H1 (cell line): Measurements from ENCODE around the gene TRIM28. TPM values are rescaled to one million over a fixed set of nuclear protein-coding genes. Genes with fewer than 3 reads are reported as not detected.
A peak's percentile ranks its signal among the peaks of the same experiment; 100 is the strongest.

ENCODE experiments used
- CTCF ChIA-PET: fragments of 300-600 bp; sonication (Branson Sonifier 250); formaldehyde crosslinking; loops from one replicate; lab custom pipeline; 2021; ENCODE audit not compliant: partially characterized antibody; lab: Charles Lee
- POLR2A ChIA-PET: fragments of 300-600 bp; sonication (Branson Sonifier 250); formaldehyde crosslinking; loops from one replicate; lab custom pipeline; 2021; ENCODE audit warnings: inconsistent platforms; ENCODE audit not compliant: partially characterized antibody; lab: Charles Lee
- DNase-seq, 2 experiments: peaks; one replicate each; pipeline versions ENCODE4 v3.0.0 to v3.0.0-alpha.2; 2010 to 2022; ENCODE audit warnings: low spot score in 2 of 2, low read depth in 1 of 2, mixed read lengths in 1 of 2
- FAIRE-seq: peaks from 2 replicates; lab custom pipeline; 2011; peaks lifted over from hg19 to GRCh38; lab: Jason Lieb, UNC
- H2AFZ ChIP-seq: 2 replicates; pipeline ENCODE4 v1.8.1; 2012; ENCODE audit warnings: low read length, inconsistent platforms
- H2AK5ac ChIP-seq: 2 replicates; pipeline ENCODE4 v1.6.1; 2013; ENCODE audit warnings: low read depth, low read length
- H2BK120ac ChIP-seq: replicated peaks from 2 replicates; pipeline ENCODE3; 2013; ENCODE audit warnings: low read depth, low read length, inconsistent platforms
- H2BK12ac ChIP-seq: 2 replicates; pipeline ENCODE4 v1.6.1; 2013; ENCODE audit warnings: low read depth, low read length
- H2BK15ac ChIP-seq: 2 replicates; pipeline ENCODE4 v1.6.1; 2013; ENCODE audit warnings: low read length
- H2BK20ac ChIP-seq: 2 replicates; pipeline ENCODE4 v1.6.1; 2013; ENCODE audit warnings: low read length
- H2BK5ac ChIP-seq: 2 replicates; pipeline ENCODE4 v1.6.1; 2013; ENCODE audit warnings: low read depth, low read length
- H3K14ac ChIP-seq: 2 replicates; pipeline ENCODE4 v1.6.1; 2013; ENCODE audit warnings: inconsistent platforms; ENCODE audit not compliant: insufficient read length
- H3K18ac ChIP-seq: 2 replicates; pipeline ENCODE4 v1.6.1; 2013; ENCODE audit warnings: low read length; ENCODE audit errors: extremely low read depth
- H3K23ac ChIP-seq: 2 replicates; pipeline ENCODE4 v1.6.1; 2013; ENCODE audit warnings: inconsistent platforms; ENCODE audit not compliant: insufficient read length
- H3K23me2 ChIP-seq: 2 replicates; pipeline ENCODE4 v1.6.1; 2013; ENCODE audit warnings: low read depth, low read length
- H3K27ac ChIP-seq: 2 replicates; pipeline ENCODE4 v1.6.1; 2011; ENCODE audit warnings: low read depth, low read length, inconsistent platforms
- H3K27me3 ChIP-seq, 4 experiments: replicated peaks in 1 of 4; 1 replicate in 1 of 4; 2 replicates in 3 of 4; pipeline versions ENCODE4 v1.6.1 to v1.8.1; 2011 to 2013; ENCODE audit warnings: low read length in 3 of 4, mild to moderate bottlenecking in 3 of 4, inconsistent platforms in 2 of 4, mixed read lengths in 2 of 4, moderate library complexity in 1 of 4; ENCODE audit not compliant: control insufficient read depth in 3 of 4, insufficient read depth in 3 of 4; ENCODE audit errors: extremely low read depth in 1 of 4
- H3K36me3 ChIP-seq, 4 experiments: 2 replicates each; pipeline versions ENCODE4 v1.6.1 to v1.8.1; 2011 to 2013; ENCODE audit warnings: mild to moderate bottlenecking in 4 of 4, low read length in 3 of 4, moderate library complexity in 2 of 4, control low read depth in 1 of 4, inconsistent platforms in 1 of 4; ENCODE audit not compliant: insufficient read depth in 4 of 4, control insufficient read depth in 2 of 4
- H3K4ac ChIP-seq: replicated peaks from 2 replicates; pipeline ENCODE3; 2013; ENCODE audit warnings: low read length, low read depth, mixed read lengths, inconsistent platforms; ENCODE audit not compliant: insufficient read length
- H3K4me1 ChIP-seq, 4 experiments: replicated peaks in 1 of 4; 1 replicate in 1 of 4; 2 replicates in 3 of 4; pipeline versions ENCODE4 v1.6.1 to v1.8.1; 2011 to 2013; ENCODE audit warnings: low read length in 3 of 4, inconsistent platforms in 2 of 4, mixed read lengths in 1 of 4; ENCODE audit not compliant: insufficient read depth in 4 of 4, control insufficient read depth in 3 of 4
- H3K4me2 ChIP-seq, 2 experiments: 2 replicates each; pipeline versions ENCODE4 v1.6.1 to v1.8.1; 2011 to 2013; ENCODE audit warnings: low read depth in 2 of 2, low read length in 2 of 2, control low read depth in 1 of 2, inconsistent platforms in 1 of 2, mild to moderate bottlenecking in 1 of 2; ENCODE audit not compliant: insufficient read depth in 1 of 2
- H3K4me3 ChIP-seq, 4 experiments: fragments of 200-600, 300-600 bp in 1 of 4; sonication (generic), shearing (Covaris generic), sonication (Bioruptor Twin) in 1 of 4; 2 replicates each; pipeline versions ENCODE4 v1.5.1 to v1.8.1; 2011 to 2016; ENCODE audit warnings: low read length in 4 of 4, low read depth in 3 of 4, control low read depth in 2 of 4, inconsistent platforms in 2 of 4, mild to moderate bottlenecking in 2 of 4, mixed read lengths in 1 of 4, moderate library complexity in 1 of 4; ENCODE audit not compliant: insufficient read depth in 2 of 4; ENCODE audit errors: extremely low read depth in 1 of 4
- H3K56ac ChIP-seq: replicated peaks from 2 replicates; pipeline ENCODE3; 2013; ENCODE audit warnings: low read depth, mild to moderate bottlenecking, mixed read lengths, low read length, inconsistent platforms; ENCODE audit not compliant: insufficient read length
- H3K79me1 ChIP-seq: 2 replicates; pipeline ENCODE4 v1.6.1; 2013; ENCODE audit warnings: low read depth, low read length, control low read depth
- H3K79me2 ChIP-seq, 2 experiments: 2 replicates each; pipeline versions ENCODE4 v1.6.1 to v1.8.1; 2012 to 2013; ENCODE audit warnings: low read length in 2 of 2, mild to moderate bottlenecking in 2 of 2, inconsistent platforms in 1 of 2; ENCODE audit not compliant: insufficient read depth in 2 of 2, control insufficient read depth in 1 of 2
- H3K9ac ChIP-seq, 4 experiments: replicated peaks in 1 of 4; 1 replicate in 1 of 4; 2 replicates in 3 of 4; pipeline versions ENCODE4 v1.6.1 to v1.8.1; 2011 to 2013; ENCODE audit warnings: low read depth in 3 of 4, low read length in 3 of 4, control low read depth in 2 of 4, mild to moderate bottlenecking in 2 of 4, moderate library complexity in 2 of 4, inconsistent platforms in 1 of 4; ENCODE audit errors: extremely low read depth in 1 of 4
- H3K9me3 ChIP-seq, 2 experiments: 2 replicates each; pipeline versions ENCODE4 v1.6.1 to v1.8.1; 2012 to 2013; ENCODE audit warnings: mild to moderate bottlenecking in 2 of 2, moderate library complexity in 2 of 2, control low read depth in 1 of 2, inconsistent platforms in 1 of 2, low read depth in 1 of 2, low read length in 1 of 2, mixed read lengths in 1 of 2; ENCODE audit not compliant: insufficient read depth in 2 of 2
- H4K20me1 ChIP-seq, 2 experiments: replicated peaks in 1 of 2; 2 replicates each; pipeline versions ENCODE3 to v1.8.1; 2011 to 2013; ENCODE audit warnings: inconsistent platforms in 2 of 2, low read length in 2 of 2, mild to moderate bottlenecking in 1 of 2; ENCODE audit not compliant: insufficient read depth in 2 of 2, control insufficient read depth in 1 of 2
- H4K5ac ChIP-seq: 2 replicates; pipeline ENCODE4 v1.6.1; 2013; ENCODE audit warnings: low read length, low read depth, mixed read lengths, inconsistent platforms; ENCODE audit not compliant: insufficient read length
- H4K8ac ChIP-seq: 2 replicates; pipeline ENCODE4 v1.8.0; 2013; ENCODE audit warnings: mild to moderate bottlenecking, moderate library complexity, low read length, inconsistent platforms; ENCODE audit not compliant: insufficient read depth; ENCODE audit errors: extremely low read depth
- H4K91ac ChIP-seq: replicated peaks from 2 replicates; pipeline ENCODE3; 2013; ENCODE audit warnings: low read length, mixed read lengths, inconsistent platforms; ENCODE audit not compliant: insufficient read length
- ATF3 ChIP-seq: IDR thresholded peaks from 2 replicates; pipeline ENCODE4 v1.6.1; 2011; ENCODE audit warnings: low read depth, mild to moderate bottlenecking, low read length; ENCODE audit not compliant: insufficient read depth
- CBX8 ChIP-seq: fragments of 300-800, 300-1000 bp; sonication (generic); IDR thresholded peaks from 2 replicates; pipeline ENCODE4 v1.7.1; 2016; ENCODE audit warnings: low read depth, low read length, borderline replicate concordance
- CEBPB ChIP-seq: IDR thresholded peaks from 2 replicates; pipeline ENCODE4 v1.6.1; 2012; ENCODE audit warnings: low read depth, low read length
- CREB1 ChIP-seq: IDR thresholded peaks from 2 replicates; pipeline ENCODE4 v1.6.1; 2012; ENCODE audit warnings: inconsistent platforms
- JUND ChIP-seq: IDR thresholded peaks from 2 replicates; pipeline ENCODE4 v1.6.1; 2011; ENCODE audit warnings: mild to moderate bottlenecking, improper control_type of control experiment, low read length
- RAD21 ChIP-seq, 2 experiments: IDR thresholded peaks in 1 of 2; conservative IDR thresholded peaks in 1 of 2; 2 replicates each; pipeline ENCODE4 v1.6.1; 2011; ENCODE audit warnings: low read depth in 2 of 2, low read length in 2 of 2, improper control_type of control experiment in 1 of 2, inconsistent platforms in 1 of 2, mild to moderate bottlenecking in 1 of 2, moderate library complexity in 1 of 2
- SIN3A ChIP-seq, 2 experiments: IDR thresholded peaks in 1 of 2; conservative IDR thresholded peaks in 1 of 2; 2 replicates each; pipeline ENCODE4 v1.6.1; 2011 to 2012; ENCODE audit warnings: low read length in 2 of 2, improper control_type of control experiment in 1 of 2, low read depth in 1 of 2, mild to moderate bottlenecking in 1 of 2
- SIX5 ChIP-seq: IDR thresholded peaks from 2 replicates; pipeline ENCODE4 v1.6.1; 2011; ENCODE audit warnings: mild to moderate bottlenecking, low read depth, low read length
- SRF ChIP-seq: IDR thresholded peaks from 2 replicates; pipeline ENCODE4 v1.6.1; 2011; ENCODE audit warnings: mild to moderate bottlenecking, low read depth, low read length, moderate library complexity
- SUZ12 ChIP-seq: fragments of 200-600 bp; sonication (generic); IDR thresholded peaks from 2 replicates; pipeline ENCODE4 v1.6.1; 2012; ENCODE audit warnings: mild to moderate bottlenecking, inconsistent platforms, low read length, moderate library complexity, mixed read lengths
- TBP ChIP-seq: IDR thresholded peaks from 2 replicates; pipeline ENCODE4 v1.6.1; 2011; ENCODE audit warnings: low read depth, low read length, improper control_type of control experiment
- TEAD4 ChIP-seq: IDR thresholded peaks from 2 replicates; pipeline ENCODE4 v1.6.1; 2012; ENCODE audit warnings: low read depth, low read length, inconsistent platforms, mixed read lengths
- WGBS, 2 experiments: shearing (Covaris generic) in 1 of 2; methylation state at CpG; one replicate each; pipeline versions ENCODE4 v1.1.6 to v1.1.7; 2013 to 2015; ENCODE audit warnings: low lambda C conversion rate in 2 of 2, mixed read lengths in 2 of 2, inconsistent platforms in 1 of 2, low coverage in 1 of 2, missing lambda C conversion rate in 1 of 2; ENCODE audit not compliant: insufficient replicate concordance in 2 of 2, insufficient coverage in 1 of 2, insufficient read length in 1 of 2; ENCODE audit errors: extremely low coverage in 1 of 2, missing lambda C conversion rate in 1 of 2; 5-methylcytosine and 5-hydroxymethylcytosine counted together
- polyA plus RNA-seq, 7 experiments: library from polyadenylated mRNA; depleted of rRNA in 3 of 7; stranded (reverse) in 5 of 7; unstranded in 2 of 7; fragments of >200 nt in 5 of 7; fragments of 200-250 nt in 2 of 7; gene quantifications; 1 replicate in 5 of 7; 2 replicates in 1 of 7; 4 replicates in 1 of 7; pipeline versions ENCODE4 v1.2.1 to v1.2.3, GENCODE V29; 2011 to 2013; ENCODE audit warnings: missing spikeins in 2 of 7, mixed read lengths in 2 of 7
- total RNA-seq: library from RNA; stranded (reverse); fragmentation: NEBNext Ultra II Directional; extraction: Animal tissue kit (Norgen Biotek cat#: 25700); gene quantifications from 2 replicates; pipeline ENCODE4 v1.2.1, GENCODE V29; 2021

The TRIM28 gene
- total and polyA plus RNA-seq, 2 of the 8 experiments (the other 6 are each of a cell fraction or from before 2014, with no cell fraction given), result 1,433 to 1,442 TPM

GRCh38 chr19:58549664-58550361 is 5.9 kb downstream of the TRIM28 start:
- DNase-seq, result no peak
- H2BK12ac ChIP-seq, result no peak overlapping the region
- H3K9ac ChIP-seq, result no peak overlapping the region
- WGBS, 2 experiments, result 91% methylated on average over 11 of the region's 11 CpGs; no CpG with 5 or more reads in 1 of the 2 experiments
- H3K4me1 ChIP-seq, result peaks cover 3 to 19% (median 12%) of the 10 kb centered on the region in 4 experiments
- H4K5ac ChIP-seq, result no peak overlapping the region
- H2BK5ac ChIP-seq, result no peak overlapping the region; the same call in 1 of the 2 replicates
- no peak overlapping the region for H3K56ac ChIP-seq
- no peak overlapping the region for H3K4me2 ChIP-seq
- H3K14ac ChIP-seq, result no peak overlapping the region
- no peak overlapping the region for H3K27ac ChIP-seq
- FAIRE-seq, result no peak
- H2AFZ ChIP-seq, result no peak overlapping the region
- no peak overlapping the region for H2BK120ac ChIP-seq
- peaks cover 42 to 73% (median 59%) of the 10 kb centered on the region in 4 experiments for H3K36me3 ChIP-seq
- ChIA-PET CTCF (interaction anchor here (1.2 to 3.8 kb wide), 3 partner anchors 12 to 211 kb away, joined by 3 to 26 read pairs (median 4); partner anchors contain the start of gene ZBTB45), POLR2A (interaction anchor here (0.9 to 13.8 kb wide), 5 partner anchors 11 to 29 kb away, joined by 4 to 650 read pairs (median 6); partner anchors contain the start of genes MZF1, SLC27A5, UBE2M and ZBTB45)
- peaks cover 27 to 47% of the 10 kb centered on the region in 2 experiments for H3K79me2 ChIP-seq
- no peak overlapping the region for H2BK15ac ChIP-seq
- H4K20me1 ChIP-seq, result peaks cover 40 to 57% of the 10 kb centered on the region in 2 experiments
- H2BK20ac ChIP-seq, result no peak overlapping the region
- H3K9me3 ChIP-seq, result no peaks in the 10 kb centered on the region
- H3K23ac ChIP-seq, result no peak overlapping the region
- H3K18ac ChIP-seq, result no peak overlapping the region
- no peak overlapping the region for H4K91ac ChIP-seq
- no peaks in the 10 kb centered on the region for H3K27me3 ChIP-seq
- no peak overlapping the region for H3K4me3 ChIP-seq
- H3K4ac ChIP-seq, result no peak overlapping the region
- H3K23me2 ChIP-seq, result peaks cover 21% of the 10 kb centered on the region
- H4K8ac ChIP-seq, result peak overlapping the region; percentile 11; the same call in 1 of the 2 replicates
- H3K79me1 ChIP-seq, result peaks cover 22% of the 10 kb centered on the region
- H2AK5ac ChIP-seq, result no peak overlapping the region
- TF ChIP-seq CBX8, result no peak
- no peak for TF ChIP-seq SUZ12
- TF ChIP-seq JUND, result no peak
- TF ChIP-seq TBP, result no peak
- no peak for TF ChIP-seq CREB1
- TF ChIP-seq RAD21 (IDR thresholded peaks at IDR 0.05 in 1 of 2, conservative IDR thresholded peaks at IDR 0.05 in 1 of 2; ENCODE audit: low read depth in 2 of 2, low read length in 2 of 2), result no peak
- no peak for TF ChIP-seq ATF3
- no peak for TF ChIP-seq CEBPB
- no peak for TF ChIP-seq SIN3A (conservative IDR thresholded peaks at IDR 0.05 in 1 of 2, IDR thresholded peaks at IDR 0.05 in 1 of 2; ENCODE audit: low read depth in 1 of 2, low read length in 2 of 2)
- no peak for TF ChIP-seq SRF
- no peak for TF ChIP-seq TEAD4
- no peak for TF ChIP-seq SIX5
